NCI-H446 (cell line): ENCODE data around the gene TRIP13.
"Not testable (repeated sequence)": the region's sequence is repeated elsewhere in the genome, so short reads cannot be mapped to it uniquely, and the experiment has no call there.

Experiments
- DNase-seq, 2 experiments: peaks; one replicate each; lab custom pipeline; 2025; lab: John Stamatoyannopoulos, UW

Gene TRIP13

DNA sequence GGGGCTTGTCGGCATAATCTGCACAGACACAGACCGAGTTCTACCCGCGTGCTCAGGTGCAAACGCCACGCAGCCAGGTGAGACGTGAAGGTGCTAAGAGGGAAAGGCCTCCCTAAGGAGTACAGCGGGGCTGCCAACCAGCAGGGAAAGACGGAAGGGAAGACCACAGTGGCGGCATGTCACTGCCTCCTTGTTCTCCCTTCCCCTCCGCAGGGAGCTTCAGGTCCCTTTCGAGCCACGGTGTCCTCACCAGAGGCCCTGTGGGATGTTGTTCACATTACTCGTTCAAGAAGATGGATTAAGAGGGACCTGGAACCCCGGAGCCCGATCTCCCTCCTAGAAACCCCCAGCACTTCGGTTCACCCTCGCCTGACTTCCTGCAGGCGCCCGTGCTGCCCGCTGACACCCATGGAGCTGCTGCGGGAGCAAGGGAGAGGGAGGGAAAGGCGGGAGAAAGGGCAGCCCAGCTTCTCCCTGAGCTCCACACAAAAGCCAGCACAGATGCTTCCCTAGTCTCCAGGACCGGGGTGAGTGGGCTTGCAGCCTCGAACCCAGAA, 769 bp upstream of the TRIP13 start:
- DNase-seq = no peak

DNA sequence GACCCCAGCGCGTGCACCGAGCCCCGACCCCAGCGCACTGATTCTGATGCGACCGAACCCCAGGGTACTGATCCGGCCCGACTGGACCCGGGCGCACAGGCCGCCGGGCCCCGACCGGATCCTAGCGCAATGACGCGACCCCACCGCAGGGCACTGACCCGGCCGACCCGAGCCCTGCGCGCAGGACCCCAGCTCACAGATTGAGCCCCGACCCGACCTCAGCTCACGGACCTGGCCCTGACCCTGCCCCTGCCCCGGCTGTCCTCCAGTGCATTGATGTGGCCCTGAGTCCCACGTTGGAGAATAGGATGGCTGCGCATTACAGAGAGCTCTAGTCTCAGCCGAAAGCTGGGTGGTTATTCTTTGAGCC, 438 bp downstream of the TRIP13 start:
- no peak for DNase-seq

DNA sequence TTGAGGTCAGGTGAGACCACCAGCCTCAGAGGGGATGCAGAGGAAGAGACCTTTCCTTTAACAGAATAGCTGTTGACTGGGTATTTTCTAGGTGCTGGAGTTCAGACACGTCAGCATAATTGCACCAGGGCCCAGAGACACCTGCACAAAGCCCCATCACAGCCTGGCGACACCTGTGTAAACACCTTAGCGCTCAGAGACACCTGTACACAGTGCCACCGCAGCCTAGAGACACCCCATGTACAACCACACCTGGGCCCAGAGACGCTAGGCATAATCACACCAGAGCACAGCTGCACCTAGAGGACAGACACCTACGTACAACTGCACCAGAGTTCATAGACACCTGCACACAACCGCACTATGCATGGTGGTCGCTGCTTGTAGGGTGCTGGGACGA, 1.0 kb downstream of the TRIP13 start:
- no peak for DNase-seq

DNA sequence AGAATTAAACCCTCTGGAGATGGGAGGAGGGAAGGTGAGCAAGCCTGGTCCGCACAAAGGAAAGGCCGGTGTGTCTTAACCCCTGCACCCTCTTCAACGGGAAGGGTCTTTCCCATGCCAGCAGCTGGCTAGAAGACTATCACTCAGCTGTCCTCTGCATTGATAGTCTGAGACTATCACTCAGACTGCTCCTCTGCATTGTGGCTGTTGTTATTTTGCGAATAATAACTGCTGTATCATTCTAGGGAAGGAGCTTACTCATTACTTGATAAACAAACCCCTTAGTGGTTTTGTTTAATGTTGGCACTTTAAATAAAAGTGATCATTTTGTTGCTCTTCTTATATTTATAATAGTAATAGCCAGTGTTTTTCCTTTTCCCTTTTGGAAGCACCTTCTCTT, 8.1 kb downstream of the TRIP13 start:
- DNase-seq = no peak

DNA sequence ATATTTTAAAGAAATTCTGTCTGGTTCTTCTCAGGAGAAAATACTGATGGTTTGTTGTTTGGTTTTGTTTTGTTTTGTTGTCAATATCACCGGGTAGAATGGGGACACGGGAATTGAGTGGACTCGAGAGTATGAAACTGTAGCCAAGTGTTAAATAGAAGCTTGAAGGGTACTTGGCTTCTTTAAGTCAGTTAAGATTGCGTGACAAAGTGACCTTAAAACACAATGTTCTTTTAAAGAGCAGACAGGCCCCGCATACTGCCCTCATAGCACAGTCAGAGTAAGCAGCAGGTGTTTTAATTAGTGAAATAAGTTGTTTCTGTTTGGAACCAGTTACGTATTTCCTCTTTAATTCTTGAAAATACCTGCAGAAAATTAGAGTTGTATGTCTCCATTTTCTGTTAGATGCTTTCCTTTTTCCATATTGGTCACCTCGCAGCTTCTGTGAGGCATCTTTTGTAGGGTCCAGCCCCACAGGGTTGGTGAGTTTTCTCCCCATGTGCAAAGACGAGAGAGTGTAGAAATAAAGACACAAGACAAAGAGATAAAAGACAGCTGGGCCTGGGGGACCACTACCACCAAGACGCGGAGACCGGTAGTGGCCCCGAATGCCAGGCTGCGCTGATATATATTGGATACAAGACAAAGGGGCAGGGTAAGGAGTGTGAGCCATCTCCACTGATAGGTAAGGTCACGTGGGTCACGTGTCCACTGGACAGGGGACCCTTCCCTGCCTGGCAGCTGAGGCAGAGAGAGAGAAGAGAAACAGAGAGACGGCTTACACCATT, 9.6 kb downstream of the TRIP13 start:
- DNase-seq = no peak

DNA sequence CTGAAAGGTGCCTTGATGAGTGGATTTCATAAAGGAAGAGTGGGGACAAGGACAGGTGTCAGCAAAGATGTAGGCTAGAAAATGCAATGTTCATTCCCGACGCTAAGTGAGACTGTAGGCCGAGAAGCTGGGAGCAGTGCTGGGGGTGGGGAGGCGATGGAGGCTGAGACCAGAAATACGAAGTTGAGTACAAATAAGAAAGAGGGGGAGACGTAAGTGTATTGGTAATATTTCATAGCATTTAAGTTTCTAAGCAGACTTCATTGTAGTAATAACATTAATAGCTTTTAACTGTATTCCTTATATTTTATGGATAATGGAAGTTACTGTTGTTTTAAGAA, 11.0 kb downstream of the TRIP13 start:
- DNase-seq = no peak

DNA sequence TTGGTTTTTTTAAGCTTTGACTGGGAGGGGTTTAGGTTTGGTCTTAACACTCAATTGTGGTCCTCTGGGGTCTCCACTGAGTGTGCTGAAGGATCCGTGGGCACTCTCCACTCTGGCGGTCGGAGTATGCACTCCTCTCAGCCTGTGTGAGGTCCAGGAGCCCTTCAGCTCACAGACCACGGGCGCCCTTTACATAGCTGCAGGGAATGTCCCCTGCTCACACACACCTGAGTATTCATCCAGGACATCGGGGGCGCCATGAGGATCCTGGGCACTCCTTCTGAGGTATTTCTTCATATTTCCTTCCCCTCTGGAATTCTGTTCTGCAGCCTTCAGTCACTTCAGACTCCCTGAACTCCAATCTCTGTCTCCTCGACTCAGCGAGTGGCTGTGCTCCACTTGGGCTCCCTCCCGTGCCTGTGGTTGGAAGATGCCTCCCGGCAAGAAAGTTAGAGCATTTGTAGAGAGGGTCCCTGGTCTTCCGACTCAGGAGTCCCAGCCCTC, 12.5 kb downstream of the TRIP13 start:
- DNase-seq = no peak

DNA sequence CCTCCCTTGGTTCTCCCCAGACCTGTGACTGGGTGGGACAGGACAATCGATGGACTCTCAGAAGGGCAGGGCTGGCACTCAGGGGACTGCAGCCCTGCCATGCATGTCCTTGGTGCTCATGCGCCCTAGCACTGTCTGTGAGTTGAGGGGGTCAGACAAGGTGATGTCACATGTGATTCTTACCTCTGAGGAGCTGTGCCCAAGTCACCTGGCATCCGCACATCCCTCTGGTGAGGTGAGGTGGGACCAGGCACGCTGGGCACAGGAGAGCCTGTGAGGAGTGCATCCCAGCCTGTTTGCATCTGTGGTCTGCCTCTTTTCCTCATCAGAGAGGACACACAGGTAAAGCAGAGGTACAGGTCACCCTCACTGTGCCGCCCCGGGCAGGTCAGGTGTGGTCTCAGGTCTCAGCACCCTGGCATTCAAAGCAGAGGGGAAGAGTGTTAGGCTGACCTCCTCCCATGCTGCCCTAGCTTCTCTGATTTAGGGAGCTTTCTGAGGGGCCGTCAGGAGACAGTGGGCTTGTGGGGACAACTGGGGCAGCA, 14.8 kb downstream of the TRIP13 start:
- no peak for DNase-seq

DNA sequence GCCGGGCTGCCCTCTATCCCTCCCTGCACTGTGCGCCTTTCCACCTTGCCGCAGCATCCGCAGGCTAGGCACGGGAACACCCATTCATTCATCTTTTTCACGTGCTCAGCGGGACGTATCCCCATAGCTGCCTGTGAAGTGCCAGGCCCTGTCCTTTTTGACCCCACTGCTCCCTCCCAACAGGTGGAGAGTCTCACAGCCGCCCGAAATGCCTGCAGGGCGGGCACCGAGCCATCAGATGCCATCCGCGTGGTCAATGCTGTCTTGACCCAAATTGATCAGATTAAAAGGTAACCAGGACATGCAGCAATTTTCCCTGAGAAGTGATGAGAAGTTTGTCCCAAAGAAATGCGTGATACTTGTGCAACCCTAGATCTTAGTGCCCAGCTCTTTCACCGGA, 15.5 kb downstream of the TRIP13 start:
- DNase-seq = no peak

DNA sequence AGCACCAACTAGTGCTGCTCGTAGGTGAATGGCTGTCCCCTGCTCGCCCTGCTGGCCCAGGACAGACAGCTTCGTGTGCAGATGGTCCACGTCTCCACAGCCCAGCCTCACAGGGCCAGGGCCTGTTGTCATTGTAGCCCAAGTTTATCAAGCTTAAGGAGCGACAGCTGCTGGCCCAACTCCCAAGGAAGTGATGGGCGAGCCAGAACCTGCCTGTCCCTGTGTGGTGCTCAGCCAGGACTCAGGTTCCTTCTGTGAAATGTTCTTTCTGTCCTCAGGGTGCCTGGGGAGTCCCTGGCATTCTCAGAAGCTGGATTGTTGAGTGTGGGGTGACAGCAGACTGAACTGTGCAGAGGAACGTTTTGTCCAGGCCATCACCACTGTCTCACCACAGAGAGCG, 16.4 kb downstream of the TRIP13 start:
- no peak for DNase-seq

DNA sequence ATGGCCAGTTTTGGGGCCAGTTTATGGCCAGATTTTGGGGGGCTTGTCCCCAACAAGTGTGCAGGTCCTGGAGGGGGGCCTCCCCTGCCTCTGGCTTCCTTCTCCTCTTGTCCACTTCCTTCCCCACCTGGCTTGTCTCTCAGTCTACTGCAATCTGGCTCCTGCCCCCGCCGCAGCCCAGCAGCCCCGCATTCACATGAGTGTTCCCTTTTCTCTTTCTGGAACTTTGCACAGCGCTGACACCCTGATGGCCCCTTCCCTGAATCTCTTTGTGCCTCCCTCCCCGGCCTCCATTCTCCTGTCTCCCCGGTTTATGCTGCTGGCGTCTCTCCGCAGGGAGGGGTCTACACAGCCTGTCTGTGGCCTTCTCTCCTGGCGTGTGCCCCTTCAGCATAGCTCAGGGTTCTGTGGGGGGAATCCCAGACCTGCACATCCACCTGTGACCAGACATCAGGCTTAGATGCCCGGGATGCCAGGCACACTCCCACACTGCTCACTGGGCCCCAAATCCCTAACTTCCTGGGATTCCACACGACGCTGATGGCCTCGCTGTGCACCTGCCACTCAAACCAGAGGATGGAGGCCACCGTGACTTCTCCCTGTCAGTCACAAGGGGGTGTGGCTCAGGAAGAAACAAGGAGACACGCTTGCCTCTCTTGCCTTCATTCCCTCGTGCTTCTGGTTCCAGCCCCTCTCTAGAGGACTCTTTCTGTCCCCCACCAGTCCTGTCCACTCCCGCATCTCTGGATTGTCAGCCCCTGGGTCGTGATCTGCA, 17.5 kb downstream of the TRIP13 start:
- DNase-seq = no peak

DNA sequence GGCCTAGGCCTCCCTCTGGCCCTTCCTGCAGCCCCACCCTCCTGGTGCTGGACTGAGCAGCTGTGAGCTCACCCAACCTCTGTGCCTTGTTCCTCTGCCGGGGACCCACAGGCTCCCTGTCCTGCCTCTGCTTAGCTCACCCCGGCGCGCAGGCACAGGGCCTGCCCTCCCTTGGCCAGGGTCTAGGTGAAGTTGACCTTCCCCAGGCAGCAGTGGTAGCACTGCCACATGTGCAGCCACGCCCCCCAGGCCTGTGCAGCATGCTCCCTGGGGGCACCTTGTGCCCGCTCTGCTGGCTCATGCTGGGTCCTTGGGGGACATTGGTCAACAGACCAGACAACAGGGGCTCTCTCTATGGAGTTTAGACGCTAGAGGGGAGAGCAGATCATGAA, 18.1 kb downstream of the TRIP13 start:
- DNase-seq = no peak

DNA sequence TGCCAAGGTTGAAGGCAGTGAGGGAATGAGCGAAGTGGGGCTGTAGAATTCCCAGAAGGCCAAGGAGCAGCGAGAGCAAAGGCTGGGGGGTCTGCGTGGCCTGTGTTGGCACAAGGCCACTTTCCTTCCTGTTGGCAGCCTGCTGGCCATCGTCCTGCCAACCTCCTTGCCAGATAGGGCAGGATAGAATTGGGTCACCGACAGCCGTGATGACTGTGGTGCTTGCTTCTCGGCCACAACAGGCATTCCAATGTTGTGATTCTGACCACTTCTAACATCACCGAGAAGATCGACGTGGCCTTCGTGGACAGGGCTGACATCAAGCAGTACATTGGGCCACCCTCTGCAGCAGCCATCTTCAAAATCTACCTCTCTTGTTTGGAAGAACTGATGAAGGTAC, 18.9 kb downstream of the TRIP13 start:
- DNase-seq = no peak

DNA sequence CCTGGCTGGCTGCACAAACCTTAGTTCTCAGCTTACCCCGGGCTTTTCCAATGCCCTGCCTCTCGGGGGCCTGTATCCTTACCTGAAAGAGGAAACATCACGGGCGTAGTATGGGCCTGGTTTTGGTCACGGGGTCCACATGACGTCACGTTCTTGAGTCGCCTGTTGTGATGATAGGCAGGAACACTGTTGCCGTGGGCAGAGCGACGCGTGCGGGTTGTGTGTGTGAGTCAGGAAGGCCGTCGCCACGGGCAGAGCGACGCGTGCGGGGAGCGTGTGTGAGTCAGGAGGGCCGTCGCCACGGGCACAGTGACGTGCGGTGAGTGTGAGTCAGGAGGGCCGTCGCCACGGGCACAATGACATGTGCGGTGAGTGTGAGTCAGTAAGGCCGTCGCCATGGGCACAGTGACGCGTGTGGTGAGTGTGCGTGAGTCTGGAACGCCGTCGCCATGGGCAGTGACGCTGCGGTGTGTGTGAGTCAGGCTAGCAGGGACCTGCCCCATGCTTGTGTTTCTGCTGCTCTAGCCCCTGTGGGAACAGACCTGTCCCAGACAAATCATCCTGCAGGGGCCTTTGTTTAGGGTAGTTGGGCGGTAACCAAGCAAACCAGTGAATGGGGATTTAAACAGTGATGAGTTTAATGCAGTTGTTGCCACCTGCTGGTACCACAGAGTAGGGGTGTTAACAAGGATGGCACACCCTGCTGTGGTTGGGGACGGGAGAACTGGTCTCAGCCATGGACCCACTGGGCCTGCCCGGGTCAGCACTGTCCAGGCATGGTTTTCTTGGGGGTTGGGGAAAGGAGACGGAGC, 19.8 kb downstream of the TRIP13 start:
- DNase-seq = no peak

DNA sequence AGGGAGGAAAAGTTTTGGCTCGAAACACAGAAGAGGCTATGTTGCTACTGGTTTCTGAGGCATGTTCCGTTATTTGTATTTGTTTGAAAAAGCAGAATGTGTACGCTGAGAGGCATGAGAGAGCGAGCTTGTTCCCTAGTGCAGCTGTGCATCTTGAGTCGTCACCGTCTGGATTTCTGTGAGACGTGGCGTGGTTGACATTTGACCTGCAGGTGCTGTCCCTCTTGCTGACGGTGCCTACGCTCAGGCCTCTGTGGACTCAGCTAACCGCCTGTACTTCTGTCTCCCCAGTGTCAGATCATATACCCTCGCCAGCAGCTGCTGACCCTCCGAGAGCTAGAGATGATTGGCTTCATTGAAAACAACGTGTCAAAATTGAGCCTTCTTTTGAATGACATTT, 21.5 kb downstream of the TRIP13 start:
- no peak for DNase-seq

DNA sequence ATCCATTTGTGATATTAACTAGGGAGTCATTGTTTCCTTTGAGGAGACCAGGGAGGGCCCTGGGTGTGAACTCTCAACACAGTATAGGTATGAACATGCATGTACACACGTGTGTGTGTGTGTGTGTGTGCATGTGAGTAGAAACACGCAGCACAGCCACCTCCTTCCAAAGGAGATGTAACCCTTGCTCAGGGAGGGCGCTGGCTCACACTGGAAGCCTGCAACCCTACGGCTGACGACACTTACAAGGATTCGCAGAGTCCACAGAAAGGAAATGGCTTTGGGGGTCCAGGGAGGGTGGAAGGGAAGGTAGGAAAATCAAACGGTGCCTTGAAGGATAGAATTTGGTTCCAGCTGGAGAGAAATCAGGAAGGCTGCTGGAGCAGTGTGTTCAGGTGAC, 21.9 kb downstream of the TRIP13 start:
- no peak for DNase-seq

DNA sequence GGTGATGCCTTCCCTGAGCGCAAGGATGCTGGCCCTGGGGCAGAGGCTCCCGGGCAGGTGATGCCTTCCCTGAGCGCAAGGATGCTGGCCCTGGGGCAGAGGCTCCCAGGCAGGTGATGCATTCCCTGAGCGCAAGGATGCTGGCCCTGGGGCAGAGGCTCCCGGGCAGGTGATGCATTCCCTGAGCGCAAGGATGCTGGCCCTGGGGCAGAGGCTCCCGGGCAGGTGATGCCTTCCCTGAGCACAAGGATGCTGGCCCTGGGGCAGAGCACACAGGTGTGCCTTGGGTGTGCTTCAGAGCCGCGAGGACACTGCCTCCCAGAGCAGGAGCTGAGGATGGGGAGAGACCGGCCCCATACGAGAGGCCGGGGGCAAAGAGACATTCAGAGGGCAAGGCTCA, 22.7 kb downstream of the TRIP13 start:
- DNase-seq = not testable (repeated sequence)

DNA sequence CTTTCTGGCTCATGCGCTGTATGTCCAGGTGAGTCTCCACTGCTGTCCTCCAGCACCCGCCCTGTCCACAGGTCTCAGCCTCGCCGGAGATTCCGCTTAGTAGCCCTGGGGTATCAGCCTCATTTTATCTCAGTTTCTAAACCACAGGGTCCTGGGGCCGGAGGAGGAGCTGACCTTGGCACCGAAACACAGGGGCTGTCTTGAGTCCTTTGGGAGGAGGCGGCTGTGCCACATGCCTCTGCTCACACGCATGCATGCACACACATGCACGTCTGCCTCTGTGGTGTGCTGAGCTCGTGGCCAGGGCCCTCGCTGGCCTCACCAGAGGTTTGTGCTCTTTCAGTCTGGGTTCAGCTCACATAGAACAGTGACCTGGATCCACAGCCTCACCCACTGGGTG, 23.3 kb downstream of the TRIP13 start:
- no peak for DNase-seq

DNA sequence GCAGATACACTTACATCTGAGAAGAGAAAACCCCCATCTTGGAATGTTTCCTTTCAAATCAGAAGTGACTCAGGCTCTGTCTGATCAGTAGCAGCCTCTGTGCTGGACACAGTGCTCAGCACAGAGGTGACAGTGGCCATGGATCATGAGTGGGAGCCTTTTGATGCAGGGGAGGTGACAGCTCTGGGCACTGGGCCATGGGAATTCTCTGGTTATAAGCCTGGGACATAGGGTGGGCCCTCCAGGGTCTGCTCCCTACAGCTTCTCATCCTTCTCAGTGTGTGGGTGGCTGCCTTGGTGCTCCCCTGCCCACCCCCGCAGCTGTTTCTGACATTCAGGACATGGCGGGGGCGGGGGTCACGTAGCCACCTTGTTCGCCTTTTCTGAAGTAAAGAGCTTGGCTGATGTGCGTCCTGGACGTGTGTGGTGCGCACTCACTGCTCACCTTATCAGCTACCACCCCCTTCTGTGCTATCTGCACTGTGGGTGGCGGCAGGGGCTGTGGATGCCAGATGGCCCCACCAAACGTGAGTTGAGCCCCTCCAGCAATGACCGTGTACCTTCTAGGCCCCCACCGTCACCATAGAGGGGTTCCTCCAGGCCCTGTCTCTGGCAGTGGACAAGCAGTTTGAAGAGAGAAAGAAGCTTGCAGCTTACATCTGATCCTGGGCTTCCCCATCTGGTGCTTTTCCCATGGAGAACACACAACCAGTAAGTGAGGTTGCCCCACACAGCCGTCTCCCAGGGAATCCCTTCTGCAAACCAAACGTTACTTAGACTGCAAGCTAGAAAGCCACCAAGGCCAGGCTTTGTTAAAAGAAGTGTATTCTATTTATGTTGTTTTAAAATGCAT, 24.0 kb downstream of the TRIP13 start:
- no peak for DNase-seq

DNA sequence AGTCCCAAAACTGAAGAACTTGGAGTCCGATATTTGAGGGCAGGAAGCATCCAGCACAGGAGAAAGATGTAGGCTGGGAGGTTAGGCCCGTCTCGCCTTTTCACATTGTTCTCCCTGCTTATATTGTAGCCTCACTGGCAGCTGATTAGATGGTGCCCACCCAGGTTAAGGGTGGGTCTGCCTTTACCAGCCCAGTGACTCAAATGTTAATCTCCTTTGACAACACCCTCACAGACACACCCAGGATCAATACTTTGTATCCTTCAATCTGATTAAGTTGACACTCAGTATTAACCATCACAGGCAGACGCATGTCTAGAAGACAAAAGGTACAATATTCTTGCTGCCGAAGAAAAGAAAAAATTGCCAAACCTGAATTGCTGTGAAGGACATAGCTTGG, 26.0 kb downstream of the TRIP13 start:
- not testable (repeated sequence) for DNase-seq

DNA sequence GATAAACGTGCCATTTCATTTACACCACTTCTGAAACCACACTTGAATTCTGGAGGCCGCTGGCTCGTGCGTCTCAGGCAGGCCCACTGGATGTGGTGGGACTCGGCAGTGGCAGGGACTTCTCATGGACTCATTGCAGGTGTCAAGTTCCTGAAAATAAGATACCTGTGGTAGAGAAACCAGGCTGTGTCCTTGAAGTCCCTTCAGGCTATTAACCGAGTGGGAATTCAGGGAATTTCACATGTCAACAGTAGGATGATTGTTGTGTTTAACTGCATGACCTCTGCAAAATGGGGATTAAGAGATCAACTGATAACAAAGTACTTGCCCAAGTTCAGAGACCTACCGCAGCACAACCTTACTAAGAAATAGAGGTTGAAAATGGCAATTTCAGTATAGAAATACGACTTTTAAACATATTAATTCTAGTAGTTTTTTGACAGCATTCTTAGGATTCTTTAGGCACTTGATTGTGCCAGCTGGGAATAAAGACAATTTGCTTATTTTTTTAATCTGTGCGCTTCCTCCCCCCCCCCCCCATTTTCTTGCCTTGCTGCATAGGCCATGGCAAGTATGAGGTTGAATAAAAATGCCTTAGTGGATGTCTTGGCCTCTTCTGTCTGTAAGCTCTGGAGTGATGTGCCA, 26.8 kb downstream of the TRIP13 start:
- DNase-seq = no peak
